Measurements from ENCODE around the gene NFKB2. TPM values are rescaled to one million over a fixed set of nuclear protein-coding genes. Genes with fewer than 3 reads are reported as not detected.

NFKB2 gene
- total and polyA plus RNA-seq, 10 donors = 34.7 to 161 (median 57.1) TPM

DNA sequence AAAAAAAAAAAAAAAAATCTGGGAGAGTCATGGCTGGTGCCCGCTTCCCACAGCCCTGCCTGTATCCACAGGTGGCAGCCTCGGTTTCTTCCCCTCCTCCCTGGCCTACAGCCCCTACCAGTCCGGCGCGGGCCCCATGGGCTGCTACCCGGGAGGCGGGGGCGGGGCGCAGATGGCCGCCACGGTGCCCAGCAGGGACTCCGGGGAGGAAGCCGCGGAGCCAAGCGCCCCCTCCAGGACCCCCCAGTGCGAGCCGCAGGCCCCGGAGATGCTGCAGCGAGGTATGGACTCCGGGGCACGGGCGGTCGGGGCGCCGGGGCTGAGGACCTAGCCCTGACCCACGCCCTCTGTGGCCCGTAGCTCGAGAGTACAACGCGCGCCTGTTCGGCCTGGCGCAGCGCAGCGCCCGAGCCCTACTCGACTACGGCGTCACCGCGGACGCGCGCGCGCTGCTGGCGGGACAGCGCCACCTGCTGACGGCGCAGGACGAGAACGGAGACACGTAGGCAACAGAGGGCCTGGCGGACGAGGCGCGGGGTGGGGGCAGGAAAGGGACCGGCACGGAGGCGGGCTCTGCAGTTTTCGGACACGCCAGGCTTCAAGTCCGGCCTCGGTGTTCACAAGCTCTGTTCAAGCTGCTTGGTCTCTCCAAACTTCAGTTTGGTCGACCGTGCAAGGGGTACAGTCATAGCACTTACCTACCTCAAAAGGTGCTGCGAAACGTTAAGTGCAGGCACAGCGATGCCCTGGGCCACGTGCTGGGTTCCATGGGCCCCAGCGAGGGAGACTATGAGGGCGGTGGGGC, 3.9 kb downstream of the NFKB2 start:
- DNase-seq = peak; percentile 99
- peaks cover 30 to 83% (median 53%) of the 10 kb centered on the region in 6 donors for H3K4me1 ChIP-seq
- peaks cover 0 to 70% (median 58%) of the 10 kb centered on the region in 6 donors for H3K36me3 ChIP-seq
- H3K4me3 ChIP-seq = peak overlapping the region; percentile 35 to 74 (median 49)
- WGBS, 5 donors = 5 to 25% (median 5%) methylated on average over 6 to 72 of the region's 72 CpGs
- H3K27me3 ChIP-seq (replicated peaks in 1 of 7) = no peaks in the 10 kb centered on the region
- H3K9me3 ChIP-seq = no peaks in the 10 kb centered on the region
- intact Hi-C loops (cut with DNase I; ENCODE audit: low total_unique reads) = loop anchor here (10.0 kb wide), 2 partner anchors 75 to 185 kb away; no protein-coding TSS in a partner anchor
- H3K27ac ChIP-seq = peak overlapping the region; percentile 78 to 100 (median 90)
- TF ChIP-seq POLR2AphosphoS5 (IDR thresholded peaks at IDR 0.05) (peak; percentile 96 to 97 (median 97)), POLR2A (IDR thresholded peaks at IDR 0.05) (no peak)
- TF ChIP-seq, protein P1, sequence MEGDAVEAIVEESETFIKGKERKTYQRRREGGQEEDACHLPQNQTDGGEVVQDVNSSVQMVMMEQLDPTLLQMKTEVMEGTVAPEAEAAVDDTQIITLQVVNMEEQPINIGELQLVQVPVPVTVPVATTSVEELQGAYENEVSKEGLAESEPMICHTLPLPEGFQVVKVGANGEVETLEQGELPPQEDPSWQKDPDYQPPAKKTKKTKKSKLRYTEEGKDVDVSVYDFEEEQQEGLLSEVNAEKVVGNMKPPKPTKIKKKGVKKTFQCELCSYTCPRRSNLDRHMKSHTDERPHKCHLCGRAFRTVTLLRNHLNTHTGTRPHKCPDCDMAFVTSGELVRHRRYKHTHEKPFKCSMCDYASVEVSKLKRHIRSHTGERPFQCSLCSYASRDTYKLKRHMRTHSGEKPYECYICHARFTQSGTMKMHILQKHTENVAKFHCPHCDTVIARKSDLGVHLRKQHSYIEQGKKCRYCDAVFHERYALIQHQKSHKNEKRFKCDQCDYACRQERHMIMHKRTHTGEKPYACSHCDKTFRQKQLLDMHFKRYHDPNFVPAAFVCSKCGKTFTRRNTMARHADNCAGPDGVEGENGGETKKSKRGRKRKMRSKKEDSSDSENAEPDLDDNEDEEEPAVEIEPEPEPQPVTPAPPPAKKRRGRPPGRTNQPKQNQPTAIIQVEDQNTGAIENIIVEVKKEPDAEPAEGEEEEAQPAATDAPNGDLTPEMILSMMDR (IDR thresholded peaks at IDR 0.05 in 8 of 11, conservative IDR thresholded peaks at IDR 0.05 in 3 of 11) = peak; percentile 94 to 98 (median 97)

DNA sequence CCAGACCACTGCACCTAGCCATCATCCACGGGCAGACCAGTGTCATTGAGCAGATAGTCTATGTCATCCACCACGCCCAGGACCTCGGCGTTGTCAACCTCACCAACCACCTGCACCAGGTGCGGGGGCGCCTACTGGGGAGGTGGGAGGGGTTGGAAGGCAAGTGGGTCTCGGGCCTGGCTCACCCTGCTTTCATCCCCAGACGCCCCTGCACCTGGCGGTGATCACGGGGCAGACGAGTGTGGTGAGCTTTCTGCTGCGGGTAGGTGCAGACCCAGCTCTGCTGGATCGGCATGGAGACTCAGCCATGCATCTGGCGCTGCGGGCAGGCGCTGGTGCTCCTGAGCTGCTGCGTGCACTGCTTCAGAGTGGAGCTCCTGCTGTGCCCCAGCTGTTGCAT, 4.6 kb downstream of the NFKB2 start:
- Histone ChIP-seq H3K36me3 (peaks cover 0 to 70% (median 58%) of the 10 kb centered on the region in 6 donors), H3K4me3 (peak overlapping the region in 4 of 8 donors; percentile 49 to 74 (median 56)), H3K27ac (peak overlapping the region in 6 of 8 donors; percentile 87 to 100 (median 90)), H3K4me1 (peaks cover 30 to 76% (median 53%) of the 10 kb centered on the region in 6 donors), H3K9me3 (no peaks in the 10 kb centered on the region), H3K27me3 (replicated peaks in 1 of 7) (no peaks in the 10 kb centered on the region)
- intact Hi-C loops (cut with DNase I; ENCODE audit: low total_unique reads) = no loop called here
- peak; percentile 79 for DNase-seq
- TF ChIP-seq, protein P1 (IDR thresholded peaks at IDR 0.05 in 8 of 11, conservative IDR thresholded peaks at IDR 0.05 in 3 of 11) = no peak
- peak in 1 of 3 donors; percentile 0 for TF ChIP-seq POLR2AphosphoS5 (IDR thresholded peaks at IDR 0.05)
- 86 to 90% (median 90%) methylated on average over 2 to 17 of the region's 17 CpGs for WGBS, 5 donors

DNA sequence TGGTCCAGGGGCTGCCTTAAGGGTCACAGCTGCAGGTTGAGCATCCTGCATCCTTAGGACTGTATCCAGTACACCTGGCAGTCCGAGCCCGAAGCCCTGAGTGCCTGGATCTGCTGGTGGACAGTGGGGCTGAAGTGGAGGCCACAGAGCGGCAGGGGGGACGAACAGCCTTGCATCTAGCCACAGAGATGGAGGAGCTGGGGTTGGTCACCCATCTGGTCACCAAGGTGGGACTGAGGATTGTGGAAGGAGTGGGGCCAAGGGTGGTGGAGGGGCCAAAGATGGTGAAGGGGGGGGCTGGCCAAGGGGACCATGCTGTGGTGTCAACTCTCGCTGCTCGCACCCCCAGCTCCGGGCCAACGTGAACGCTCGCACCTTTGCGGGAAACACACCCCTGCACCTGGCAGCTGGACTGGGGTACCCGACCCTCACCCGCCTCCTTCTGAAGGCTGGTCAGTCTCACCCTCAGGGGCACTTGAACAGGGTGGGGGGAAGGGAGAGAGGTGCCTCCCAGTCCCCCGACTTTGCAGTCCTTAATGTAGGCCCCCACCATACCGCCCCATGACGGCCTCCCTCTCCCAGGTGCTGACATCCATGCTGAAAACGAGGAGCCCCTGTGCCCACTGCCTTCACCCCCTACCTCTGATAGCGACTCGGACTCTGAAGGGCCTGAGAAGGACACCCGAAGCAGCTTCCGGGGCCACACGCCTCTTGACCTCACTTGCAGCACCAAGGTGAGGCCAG, 5.3 kb downstream of the NFKB2 start:
- Histone ChIP-seq H3K27ac (peak overlapping the region in 1 of 8 donors; percentile 100), H3K9me3 (no peaks in the 10 kb centered on the region), H3K4me3 (no peak overlapping the region), H3K36me3 (peaks cover 0 to 70% (median 58%) of the 10 kb centered on the region in 6 donors), H3K4me1 (peaks cover 30 to 71% (median 51%) of the 10 kb centered on the region in 6 donors), H3K27me3 (replicated peaks in 1 of 7) (no peaks in the 10 kb centered on the region)
- DNase-seq = no peak
- intact Hi-C loops (cut with DNase I; ENCODE audit: low total_unique reads) = no loop called here
- TF ChIP-seq POLR2AphosphoS5 (IDR thresholded peaks at IDR 0.05) = no peak
- TF ChIP-seq POLR2A (IDR thresholded peaks at IDR 0.05) = no peak
- TF ChIP-seq, protein P1 (IDR thresholded peaks at IDR 0.05 in 8 of 11, conservative IDR thresholded peaks at IDR 0.05 in 3 of 11) = no peak
- 90 to 94% (median 92%) methylated on average over 20 to 22 of the region's 22 CpGs for WGBS, 5 donors

DNA sequence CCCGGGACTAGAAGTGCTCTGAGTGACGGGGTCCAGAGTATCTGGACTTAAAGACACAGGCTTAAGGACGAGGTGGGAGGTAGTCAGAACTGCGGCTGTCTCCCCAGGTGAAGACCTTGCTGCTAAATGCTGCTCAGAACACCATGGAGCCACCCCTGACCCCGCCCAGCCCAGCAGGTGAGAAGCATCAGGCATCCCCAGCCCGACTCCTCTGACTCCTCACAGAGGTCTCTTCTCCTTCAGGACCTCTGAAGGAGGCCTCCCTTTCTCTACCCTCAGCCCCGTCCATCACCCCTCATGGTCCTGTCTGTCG, 5.8 kb downstream of the NFKB2 start:
- Histone ChIP-seq H3K4me3 (no peak overlapping the region), H3K36me3 (peaks cover 0 to 69% (median 58%) of the 10 kb centered on the region in 6 donors), H3K9me3 (no peaks in the 10 kb centered on the region), H3K27ac (peak overlapping the region in 1 of 8 donors; percentile 100), H3K4me1 (peaks cover 28 to 65% (median 47%) of the 10 kb centered on the region in 6 donors), H3K27me3 (replicated peaks in 1 of 7) (no peaks in the 10 kb centered on the region)
- intact Hi-C loops (cut with DNase I; ENCODE audit: low total_unique reads) = no loop called here
- no peak for DNase-seq
- TF ChIP-seq POLR2A (IDR thresholded peaks at IDR 0.05) (no peak), POLR2AphosphoS5 (IDR thresholded peaks at IDR 0.05) (no peak)
- TF ChIP-seq, protein P1 (IDR thresholded peaks at IDR 0.05 in 8 of 11, conservative IDR thresholded peaks at IDR 0.05 in 3 of 11) = no peak
- WGBS, 5 donors = 84 to 94% (median 92%) methylated on average over 8 of the region's 8 CpGs

All from spleen (tissue), 11 donors.